HG02798 (cell line): ENCODE measurements around the gene CAPN15.
"Not testable (repeated sequence)": the region's sequence is repeated elsewhere in the genome, so short reads cannot be mapped to it uniquely, and the experiment has no call there.

ENCODE experiments used
- ATAC-seq: cut with Tn5 transposase; IDR thresholded peaks from one replicate; pipeline ENCODE4 v1.9.1; 2021; ENCODE audit warnings: mild to moderate bottlenecking; ENCODE audit not compliant: unreplicated experiment, poor library complexity

Gene CAPN15

DNA sequence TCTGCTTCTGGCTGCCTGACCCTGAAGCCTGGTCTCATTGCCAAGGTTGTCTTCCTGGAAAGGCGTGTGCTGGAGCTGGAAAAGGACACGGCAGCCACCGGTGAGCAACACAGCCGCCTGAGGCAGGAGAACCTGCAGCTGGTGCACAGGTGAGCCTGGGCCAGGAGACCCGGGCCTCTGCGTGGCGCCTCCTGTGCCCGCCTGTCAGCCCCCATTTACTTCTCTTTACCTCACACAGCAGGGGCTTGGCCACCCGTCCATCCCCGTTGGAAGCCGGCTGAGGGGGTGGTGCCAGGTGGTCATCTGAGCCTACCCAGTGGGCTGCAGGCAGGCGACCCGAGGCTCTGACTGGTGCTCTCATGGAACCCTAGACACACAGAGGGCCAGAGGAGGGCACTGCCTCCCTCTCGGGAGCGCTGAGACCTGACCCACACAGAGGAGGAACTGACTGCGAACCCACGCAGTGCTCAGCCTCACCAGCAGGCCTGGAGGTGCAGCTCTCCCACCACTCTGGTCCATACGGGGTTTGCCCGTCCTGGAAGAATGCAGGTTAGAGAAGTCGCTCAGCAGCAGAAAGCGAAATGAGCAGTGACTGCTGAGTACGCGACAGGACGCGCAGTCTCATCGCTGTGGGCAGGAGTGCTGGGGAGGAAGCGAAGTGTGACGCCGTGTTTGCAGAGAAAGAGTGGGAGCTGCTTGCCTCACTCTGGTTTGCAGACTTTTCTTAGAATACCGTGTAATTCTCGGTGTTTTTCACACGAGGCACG is 21.9 kb upstream of the CAPN15 start:
- ATAC-seq, result no peak

DNA sequence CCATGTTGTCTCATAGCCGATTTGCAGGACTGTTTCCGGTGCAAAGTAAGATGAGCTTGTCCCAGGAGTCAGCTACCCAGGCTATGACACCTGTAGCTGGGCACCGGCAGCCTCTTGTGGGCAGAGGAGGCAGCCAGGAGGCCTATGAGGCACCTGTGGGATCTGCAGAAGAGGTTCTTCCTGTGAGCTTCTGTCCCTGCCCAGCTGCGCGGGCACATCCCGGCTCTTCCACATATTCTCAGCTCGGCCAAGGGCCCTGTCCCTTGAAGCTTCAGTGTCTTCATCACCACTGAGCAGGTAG is 21.3 kb upstream of the CAPN15 start:
- ATAC-seq, result no peak

DNA sequence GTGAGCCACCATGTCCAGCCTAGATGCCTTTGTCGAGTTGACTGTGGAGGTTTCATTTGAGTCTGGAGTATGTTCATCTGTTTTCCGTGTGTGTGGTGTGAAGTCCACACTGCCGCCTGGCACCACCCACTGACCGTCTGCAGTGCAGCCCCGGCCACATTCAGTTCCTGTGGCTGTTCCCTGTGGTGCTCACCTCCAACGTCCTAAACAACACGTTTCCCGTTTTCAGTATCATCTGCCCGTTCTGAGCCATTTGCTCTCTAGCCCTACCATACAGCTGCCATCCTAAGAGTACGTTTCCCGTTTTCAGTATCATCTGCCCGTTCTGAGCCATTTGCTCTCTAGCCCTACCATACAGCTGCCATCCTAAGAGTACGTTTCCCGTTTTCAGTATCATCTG is 20.0 kb upstream of the CAPN15 start:
- not testable (repeated sequence) for ATAC-seq

DNA sequence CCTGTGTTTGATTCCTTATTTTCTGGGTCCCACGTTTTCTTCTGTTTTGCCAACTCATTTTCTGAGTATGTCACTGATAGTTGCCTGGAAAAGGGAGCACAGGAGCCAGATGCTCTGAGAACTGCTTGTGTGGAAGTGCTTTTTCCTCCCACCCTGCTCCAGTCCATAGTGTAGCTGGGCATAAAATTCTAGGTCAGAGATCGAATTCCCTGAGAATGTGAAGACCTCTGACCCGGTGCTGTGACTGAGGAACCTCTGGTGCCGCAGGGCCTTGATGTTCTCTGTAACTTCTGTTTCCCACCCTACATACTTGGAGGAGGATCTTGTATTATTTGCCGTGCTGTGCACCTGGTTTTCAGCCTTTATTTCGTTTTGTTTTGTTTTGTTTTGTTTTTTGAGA is 19.5 kb upstream of the CAPN15 start:
- ATAC-seq, result no peak

DNA sequence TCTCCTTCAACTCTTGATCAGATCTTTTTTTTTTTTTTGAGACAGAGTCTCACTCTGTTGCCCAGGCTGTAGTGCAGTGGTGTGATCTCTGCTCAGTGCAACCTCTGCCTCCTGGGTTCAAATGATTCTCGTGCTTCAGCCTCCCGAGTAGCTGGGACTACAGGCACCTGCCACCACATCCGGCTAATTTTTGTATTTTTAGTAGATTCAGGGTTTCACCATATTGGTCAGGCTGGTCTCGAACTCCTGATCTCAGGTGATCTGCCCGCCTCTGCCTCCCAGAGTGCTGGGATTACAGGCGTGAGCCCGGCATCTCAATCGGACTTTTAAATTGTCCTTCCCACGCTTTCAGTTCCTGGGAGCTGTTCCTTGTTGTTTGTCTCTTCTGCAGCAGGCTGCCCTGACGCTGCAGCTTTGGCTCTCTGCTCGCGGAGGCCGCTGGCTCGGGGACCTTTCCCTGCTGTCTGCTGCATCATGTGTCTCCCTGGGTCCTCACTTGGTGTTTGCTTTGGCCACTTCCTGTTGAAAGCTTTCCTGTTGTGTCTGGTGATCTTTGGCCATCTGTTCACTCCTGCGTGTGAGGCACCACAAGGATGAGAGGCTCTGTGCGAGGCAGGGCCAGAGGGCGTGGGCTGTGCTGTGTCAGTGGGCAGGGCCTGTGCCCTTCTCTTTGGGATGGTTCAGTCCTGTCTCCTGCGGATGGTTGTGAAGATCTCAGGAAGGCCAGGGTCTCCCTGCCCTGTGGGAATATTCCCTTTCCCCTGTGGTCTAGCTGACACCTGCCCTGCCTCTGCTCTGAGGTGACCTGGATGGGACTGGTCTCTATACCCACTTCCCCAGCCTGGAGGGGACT is 18.4 kb upstream of the CAPN15 start:
- no peak for ATAC-seq

DNA sequence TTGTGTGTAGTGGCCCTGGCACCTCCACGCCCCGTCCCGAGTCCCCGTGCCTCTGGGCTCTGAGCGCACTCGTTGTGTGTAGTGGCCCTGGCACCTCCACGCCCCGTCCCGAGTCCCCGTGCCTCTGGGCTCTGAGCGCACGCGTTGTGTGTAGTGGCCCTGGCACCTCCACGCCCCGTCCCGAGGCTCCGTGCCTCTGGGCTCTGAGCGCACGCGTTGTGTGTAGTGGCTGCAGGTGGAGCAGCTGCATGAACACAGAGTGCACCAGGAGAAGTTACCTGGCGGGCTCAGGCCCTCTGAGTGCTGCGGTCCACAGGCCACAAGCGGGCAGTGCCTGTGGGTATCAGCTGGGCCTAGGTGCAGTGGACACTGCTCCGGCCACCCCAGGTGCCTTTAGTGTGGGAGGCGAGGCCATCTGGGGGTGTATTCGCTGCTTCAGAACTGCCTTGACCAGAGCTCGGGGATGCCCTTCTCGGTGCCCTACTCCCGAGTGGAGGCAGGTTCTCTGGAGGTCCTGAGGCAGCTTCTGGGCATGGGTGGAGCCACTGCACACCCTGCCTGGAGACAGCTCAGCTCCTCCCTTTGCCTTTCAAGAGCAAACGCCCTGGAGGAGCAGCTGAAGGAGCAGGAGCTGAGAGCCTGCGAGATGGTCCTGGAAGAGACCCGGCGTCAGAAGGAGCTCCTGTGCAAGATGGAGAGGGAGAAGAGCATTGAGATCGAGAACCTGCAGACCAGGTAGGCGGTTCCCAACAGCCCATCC is 17.3 kb upstream of the CAPN15 start:
- ATAC-seq, result no peak

DNA sequence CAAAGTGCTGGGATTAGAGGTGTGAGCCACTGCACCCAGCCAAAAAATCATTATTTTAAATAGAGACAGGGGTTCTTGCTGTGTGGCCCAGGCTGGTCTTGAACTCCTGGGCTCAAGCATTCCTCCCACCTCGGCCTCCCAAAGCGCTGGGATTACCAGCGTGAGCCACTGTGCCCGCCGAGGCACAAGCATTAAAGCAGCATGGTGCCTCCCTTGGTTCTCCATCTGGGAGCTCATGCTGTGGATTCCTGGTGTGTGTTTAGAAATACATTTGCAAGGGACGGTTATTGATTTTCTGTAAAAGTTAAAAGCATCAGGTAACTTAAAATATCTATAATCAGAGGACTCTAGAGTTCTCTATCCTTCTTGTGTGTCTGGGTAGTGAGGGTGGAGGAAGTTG is 14.7 kb upstream of the CAPN15 start:
- no peak for ATAC-seq

DNA sequence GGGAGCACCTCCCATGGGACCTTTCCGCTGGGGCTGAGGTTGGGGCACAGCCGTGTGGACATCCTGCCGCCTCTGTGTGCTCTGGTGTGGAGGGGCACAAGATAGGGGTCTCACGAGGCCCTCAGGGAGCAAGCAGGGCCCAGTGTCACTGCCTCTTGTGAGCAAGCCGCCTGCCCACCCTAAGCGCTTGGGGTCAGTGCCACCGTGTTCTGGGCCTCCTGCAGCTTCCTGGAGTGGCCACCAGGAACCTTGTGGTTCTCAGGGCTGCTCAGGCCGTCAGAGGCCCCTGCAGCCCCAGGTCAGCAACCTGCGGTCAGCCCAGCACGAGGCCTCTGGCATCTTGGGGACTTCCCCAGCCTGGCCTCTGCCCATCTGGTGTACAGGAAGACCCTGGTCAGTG is 13.6 kb upstream of the CAPN15 start:
- ATAC-seq, result no peak

DNA sequence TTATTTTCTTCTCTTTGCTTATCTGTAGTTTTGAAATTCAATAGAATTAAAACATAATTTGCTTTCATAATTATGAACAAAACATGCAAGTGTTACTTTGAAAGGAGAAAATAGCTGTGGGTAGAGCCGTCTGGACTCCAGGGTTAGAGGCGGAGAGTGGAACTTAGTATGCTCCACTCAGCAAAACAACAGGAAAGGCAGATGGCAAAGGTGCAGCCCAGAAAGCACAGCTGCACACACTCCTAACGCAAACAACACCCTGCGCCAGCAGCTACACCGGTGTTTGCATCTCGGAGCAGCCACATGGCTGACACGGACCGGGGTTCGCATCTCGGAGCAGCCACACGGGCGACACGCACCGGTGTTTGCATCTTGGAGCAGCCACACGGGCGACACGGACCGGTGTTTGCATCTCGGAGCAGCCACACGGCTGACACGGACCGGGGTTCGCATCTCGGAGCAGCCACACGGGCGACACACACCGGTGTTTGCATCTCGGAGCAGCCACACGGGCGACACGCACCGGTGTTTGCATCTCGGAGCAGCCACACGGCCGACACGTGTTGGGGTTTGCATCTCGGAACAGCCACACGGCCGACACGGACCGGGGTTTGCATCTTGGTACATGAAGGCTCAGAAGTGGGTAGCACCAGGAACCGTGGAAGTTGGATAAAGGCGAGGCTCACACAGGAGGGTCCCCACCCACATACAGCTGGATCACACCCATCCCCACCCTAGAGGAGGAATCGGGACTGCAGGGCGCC is 12.2 kb upstream of the CAPN15 start:
- ATAC-seq, result no peak

DNA sequence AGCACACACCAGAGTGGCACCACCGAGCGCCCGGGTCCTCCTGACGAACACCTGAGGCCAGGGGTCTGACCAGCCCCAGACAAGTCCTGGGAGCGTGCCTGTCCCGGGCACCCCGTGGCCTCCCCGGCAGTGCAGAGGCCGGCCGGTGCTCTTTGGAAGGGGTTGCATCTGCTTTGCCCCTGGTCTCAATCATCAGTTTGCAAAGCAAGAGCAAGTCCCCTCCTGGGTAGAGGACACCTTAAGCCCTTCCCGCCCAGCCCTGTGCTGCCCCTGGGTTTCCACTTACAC is 11.6 kb upstream of the CAPN15 start:
- no peak for ATAC-seq

DNA sequence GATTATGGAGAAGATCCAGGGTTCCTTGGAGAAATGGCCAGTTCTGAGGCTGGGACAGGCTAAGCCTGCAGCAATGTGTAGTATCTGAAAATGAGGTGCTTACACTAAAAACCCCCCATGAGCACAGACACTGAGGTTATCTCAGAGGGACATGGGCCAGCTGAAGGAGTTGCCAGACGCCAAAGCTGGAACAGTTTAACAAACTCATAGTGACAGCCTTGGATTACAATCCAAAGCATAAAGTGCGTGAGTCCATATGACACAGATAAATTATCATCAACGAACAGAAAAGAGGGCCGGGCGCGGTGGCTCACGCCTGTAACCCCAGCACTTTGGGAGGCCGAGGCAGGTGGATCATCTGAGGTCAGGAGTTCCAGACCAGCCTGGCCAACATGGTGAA is 11.2 kb upstream of the CAPN15 start:
- no peak for ATAC-seq

DNA sequence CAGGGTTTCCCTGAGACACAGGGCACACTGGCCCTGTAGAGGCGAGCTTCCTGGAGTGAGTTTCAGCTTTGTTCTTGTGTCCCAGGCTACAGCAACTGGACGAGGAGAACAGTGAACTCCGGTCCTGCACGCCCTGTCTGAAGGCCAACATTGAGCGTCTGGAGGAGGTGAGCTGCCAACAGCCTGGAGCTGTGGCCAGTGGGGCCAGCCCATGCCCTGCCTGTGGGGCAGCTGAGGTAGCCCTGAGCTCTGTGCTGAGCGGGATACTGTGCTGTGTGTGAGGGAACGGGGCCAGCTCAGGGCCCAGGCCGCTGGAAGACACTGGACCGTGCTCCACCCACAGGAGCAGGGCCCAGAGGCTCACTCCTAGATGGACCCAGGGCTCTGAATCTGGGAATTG is 8.7 kb upstream of the CAPN15 start:
- ATAC-seq, result no peak

DNA sequence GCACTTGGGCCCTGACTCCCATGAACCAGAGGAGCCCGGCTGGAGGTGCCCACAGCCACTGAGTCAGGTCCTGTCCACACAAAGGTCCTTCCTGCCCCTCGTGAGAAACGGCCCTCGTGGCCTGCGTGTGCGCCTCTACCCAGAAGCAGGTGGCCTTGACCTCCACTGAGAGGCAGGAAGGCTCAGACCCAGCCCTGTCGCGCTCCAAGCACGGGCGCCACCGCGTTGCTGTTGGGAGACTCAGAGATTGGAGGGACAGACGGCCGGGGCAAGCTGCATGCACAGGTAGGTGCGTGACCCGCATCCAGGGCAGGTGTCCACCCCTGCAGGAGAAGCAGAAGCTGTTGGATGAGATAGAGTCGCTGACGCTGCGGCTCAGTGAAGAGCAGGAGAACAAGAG is 8.1 kb upstream of the CAPN15 start:
- no peak for ATAC-seq

DNA sequence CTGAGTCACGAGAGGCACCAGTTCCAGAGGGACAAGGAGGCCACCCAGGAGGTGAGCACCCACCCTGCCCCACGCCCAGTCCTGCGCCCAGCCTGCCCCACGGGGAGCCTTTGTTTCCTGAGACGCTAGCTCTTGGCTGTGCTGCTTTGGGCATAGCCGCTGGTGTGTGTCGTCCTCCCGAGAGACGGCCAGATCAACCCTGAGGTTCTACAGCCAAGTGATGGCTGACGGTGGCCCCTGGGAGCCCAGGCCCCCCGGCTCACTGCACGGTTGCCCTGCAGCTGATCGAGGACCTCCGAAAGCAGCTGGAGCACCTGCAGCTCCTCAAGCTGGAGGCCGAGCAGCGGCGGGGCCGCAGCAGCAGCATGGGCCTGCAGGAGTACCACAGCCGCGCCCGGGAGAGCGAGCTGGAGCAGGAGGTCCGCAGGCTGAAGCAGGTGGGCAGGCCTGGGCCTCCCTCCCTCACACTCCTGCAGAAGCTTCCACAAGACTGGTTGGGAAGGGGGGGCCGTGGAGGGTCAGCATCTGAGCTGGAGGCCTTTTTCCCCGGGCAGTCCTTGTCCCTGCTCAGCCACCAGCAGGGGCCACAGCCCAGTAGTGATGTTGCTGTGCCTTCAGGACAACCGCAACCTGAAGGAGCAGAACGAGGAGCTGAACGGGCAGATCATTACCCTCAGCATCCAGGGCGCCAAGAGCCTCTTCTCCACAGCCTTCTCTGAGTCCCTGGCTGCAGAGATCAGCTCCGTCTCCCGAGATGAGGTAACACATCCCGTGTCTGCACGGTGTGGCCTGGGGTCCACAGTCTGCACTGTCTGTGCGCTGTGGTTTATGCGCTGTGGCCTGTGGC is 7.4 kb upstream of the CAPN15 start:
- ATAC-seq, result no peak

DNA sequence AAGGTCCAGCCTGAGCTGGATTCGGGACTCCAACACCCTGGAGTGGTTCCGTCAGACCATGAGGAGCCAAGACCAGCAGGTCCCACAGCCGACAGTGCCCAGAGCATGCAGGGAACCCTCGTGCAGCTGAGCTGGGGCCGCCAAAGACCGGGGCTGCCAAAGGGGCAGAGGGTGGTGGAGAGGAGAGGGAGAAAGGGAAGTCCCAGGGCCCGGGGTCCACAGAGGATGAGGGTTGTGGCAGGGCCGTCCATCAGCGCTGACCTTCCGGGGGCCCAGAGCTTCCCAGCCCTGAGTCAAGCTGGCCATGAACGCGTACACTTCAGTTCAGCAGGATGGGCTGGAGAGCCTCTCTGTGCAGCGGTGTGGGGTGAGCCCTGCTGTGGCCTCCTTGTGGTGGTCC is 6.7 kb upstream of the CAPN15 start:
- ATAC-seq, result no peak

DNA sequence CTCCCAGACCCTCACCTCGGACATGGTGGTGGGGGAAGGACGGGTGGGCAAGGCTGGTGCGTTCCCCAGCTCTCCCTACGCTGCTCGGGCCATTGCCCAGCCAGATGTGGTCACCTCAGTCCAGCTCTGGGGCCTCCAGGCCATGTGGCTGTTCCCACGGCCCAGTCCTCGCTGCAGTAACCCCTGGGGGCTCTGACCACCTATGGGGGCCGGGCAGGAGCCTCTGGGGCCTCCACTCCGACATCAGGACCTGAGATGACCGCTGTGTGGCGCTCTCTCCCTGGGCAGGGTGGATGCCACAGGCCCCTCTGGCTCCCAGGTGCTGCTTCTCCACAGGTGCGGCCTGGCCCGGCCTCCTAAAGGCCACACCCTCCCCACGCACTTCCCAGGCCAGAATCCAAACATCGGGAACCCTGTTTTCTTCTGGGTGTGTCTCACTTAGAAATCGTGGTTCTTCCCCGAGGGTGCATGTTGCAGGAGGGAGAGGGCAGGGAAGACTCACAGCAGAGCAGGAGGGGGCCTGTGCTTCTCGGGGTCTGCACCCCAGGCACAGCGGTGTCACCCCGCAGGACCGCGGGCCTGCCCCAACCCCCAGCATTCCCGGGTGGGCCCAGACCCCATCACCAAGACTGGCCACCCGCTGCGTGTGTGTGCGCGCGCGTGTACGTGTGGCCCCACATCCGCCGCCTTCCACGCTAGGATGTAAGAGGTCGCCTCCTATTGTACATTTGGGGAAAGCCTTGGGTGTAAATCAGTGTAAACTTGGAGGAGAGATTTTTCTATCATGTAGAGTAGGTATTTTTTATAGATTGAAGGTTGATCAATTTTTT is 5.9 kb upstream of the CAPN15 start:
- no peak for ATAC-seq

DNA sequence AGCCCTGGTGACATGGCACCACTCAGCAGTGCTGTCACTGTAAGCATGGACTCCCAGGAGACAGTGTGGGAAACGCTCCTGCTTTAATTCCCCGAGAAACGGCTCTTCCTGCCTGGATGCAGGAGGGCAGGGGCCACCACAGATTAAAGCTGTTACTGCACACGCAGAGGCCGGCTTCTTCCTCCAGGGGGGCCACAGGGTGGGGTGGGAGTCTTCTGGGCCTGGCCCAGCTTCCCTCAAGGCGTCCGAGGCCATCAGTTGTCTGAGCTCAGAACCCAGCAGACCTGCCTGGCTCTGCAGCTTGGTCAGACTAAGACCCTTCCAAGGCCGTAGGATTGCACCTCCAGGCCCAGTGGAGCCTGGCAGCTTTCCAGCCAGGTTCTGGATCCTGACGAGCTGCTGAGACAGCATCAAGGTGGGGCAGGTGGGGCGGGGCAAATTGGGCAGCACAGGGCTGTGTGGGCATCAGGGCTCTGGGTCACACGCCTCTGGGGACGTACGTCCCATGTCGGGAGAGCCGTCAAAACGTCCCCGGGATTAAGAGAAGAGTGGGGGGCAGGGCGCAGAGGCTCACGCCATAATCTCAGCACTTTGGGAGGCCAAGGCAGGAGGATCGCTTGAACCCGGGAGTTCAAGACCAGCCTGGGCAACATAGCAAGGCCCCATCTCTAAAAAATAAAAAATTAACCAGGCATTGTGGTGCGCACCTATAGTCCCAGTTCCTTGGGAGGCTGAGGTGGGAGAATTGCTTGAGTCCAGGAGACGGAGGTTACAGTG is 5.0 kb upstream of the CAPN15 start:
- ATAC-seq, result no peak

DNA sequence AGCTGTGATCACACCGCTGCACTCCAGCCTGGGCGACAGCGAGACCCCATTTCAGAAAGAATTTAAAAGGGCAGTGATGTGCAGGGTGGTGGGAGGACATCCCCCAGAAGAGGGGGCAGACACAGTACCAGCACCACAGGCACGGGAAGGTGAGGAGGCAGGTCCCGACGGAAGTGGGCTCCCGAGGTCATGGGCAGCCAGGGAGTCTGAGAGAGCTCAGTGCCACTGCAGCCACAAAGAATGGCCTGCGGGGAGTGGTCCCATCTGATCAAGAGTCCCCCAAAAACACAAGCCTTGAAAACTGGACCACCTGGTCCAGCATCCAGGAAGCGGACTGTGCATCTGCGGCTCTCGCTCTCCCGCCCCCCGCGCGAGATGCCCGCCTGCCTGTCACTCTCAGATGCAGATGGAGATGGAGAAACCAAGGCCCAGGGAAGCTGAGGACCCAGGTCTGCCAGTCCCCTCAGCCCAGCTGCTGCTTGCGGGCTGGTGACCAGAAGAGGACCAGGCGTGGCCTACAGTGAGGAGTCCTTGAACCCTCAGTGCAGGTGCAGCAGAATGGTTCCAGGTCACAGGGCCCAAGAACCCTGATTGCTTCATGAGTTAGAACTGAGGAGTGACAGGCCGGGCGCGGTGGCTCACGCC is 4.3 kb upstream of the CAPN15 start:
- no peak for ATAC-seq
